ENCODE results near the gene SLC39A11. TPM values are rescaled to one million over a fixed set of nuclear protein-coding genes. Genes with fewer than 3 reads are reported as not detected.
"Not testable (repeated sequence)": the region's sequence is repeated elsewhere in the genome, so short reads cannot be mapped to it uniquely, and the experiment has no call there.

Gene SLC39A11
- total RNA-seq, 4 donors from 2014 or later = 45.2 to 59.5 (median 49.2) TPM

- no peak for TF ChIP-seq POLR2A (IDR thresholded peaks at IDR 0.05)
- TF ChIP-seq, protein P1, sequence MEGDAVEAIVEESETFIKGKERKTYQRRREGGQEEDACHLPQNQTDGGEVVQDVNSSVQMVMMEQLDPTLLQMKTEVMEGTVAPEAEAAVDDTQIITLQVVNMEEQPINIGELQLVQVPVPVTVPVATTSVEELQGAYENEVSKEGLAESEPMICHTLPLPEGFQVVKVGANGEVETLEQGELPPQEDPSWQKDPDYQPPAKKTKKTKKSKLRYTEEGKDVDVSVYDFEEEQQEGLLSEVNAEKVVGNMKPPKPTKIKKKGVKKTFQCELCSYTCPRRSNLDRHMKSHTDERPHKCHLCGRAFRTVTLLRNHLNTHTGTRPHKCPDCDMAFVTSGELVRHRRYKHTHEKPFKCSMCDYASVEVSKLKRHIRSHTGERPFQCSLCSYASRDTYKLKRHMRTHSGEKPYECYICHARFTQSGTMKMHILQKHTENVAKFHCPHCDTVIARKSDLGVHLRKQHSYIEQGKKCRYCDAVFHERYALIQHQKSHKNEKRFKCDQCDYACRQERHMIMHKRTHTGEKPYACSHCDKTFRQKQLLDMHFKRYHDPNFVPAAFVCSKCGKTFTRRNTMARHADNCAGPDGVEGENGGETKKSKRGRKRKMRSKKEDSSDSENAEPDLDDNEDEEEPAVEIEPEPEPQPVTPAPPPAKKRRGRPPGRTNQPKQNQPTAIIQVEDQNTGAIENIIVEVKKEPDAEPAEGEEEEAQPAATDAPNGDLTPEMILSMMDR (IDR thresholded peaks at IDR 0.05) = no peak
- TF ChIP-seq POLR2AphosphoS5 (IDR thresholded peaks at IDR 0.05) = no peak
- peaks cover 9% of the 10 kb centered on the region for H3K36me3 ChIP-seq
- DNase-seq (ENCODE audit: low spot score in 2 of 2) = no peak
- H3K27ac ChIP-seq = no peak overlapping the region
- no peaks in the 10 kb centered on the region for H3K9me3 ChIP-seq
- H3K4me3 ChIP-seq = no peak overlapping the region
- H3K27me3 ChIP-seq = no peaks in the 10 kb centered on the region
- 69% methylated on average over 4 of the region's 4 CpGs for WGBS
- H3K4me1 ChIP-seq = no peaks in the 10 kb centered on the region
Measured at GRCh38 chr17:72775919-72776318, 316.6 kb downstream of the SLC39A11 start.

DNA sequence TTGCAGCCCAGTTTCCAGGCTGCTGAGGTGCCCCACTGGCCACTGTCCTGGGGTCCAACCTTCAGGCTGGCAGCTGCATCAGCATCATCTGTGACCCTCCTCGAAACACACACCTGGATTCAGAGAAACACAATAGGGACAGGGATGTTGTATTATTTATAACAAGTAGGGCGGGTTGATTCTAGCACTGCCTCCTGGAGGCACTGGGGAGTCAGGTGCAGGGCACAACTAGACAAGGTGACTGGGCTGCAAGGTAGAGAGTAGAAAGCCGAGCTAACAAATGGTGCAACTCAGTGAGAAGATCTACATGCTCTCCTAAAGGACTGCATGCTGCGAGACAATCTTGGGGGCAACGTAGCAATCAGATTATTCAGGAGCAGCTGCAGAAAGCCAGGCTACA is 317.3 kb downstream of the SLC39A11 start:
- 93% methylated on average over 5 of the region's 5 CpGs for WGBS
- TF ChIP-seq, protein P1 (IDR thresholded peaks at IDR 0.05) = no peak
- TF ChIP-seq POLR2AphosphoS5 (IDR thresholded peaks at IDR 0.05) (no peak), EP300 (IDR thresholded peaks at IDR 0.05) (no peak), POLR2A (IDR thresholded peaks at IDR 0.05) (no peak)

DNA sequence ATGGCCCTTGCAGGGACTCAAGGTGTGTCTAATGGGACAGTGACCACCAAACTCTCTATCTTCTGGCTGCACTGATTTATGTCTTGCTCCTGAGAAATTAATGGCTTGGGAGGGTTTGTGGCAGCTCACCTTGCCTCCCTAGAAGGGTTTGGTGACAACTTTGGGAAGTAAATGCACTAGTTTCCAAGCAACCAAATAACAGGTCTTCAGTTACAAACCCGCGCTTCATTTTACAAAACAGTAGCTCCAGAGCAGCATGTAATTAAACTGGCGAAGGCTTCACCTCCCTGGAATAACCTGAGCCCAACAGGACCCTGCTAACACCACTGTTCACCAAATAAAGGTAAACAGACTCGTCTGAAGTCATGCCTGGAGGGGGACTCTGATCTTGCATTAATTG is 318.3 kb downstream of the SLC39A11 start:
- TF ChIP-seq, protein P1 (IDR thresholded peaks at IDR 0.05) = no peak
- TF ChIP-seq POLR2AphosphoS5 (IDR thresholded peaks at IDR 0.05) = no peak
- H3K36me3 ChIP-seq = peaks cover 9% of the 10 kb centered on the region
- H3K9me3 ChIP-seq = no peaks in the 10 kb centered on the region
- DNase-seq (ENCODE audit: low spot score in 2 of 2) = no peak
- H3K27ac ChIP-seq = no peak overlapping the region
- no peaks in the 10 kb centered on the region for H3K4me1 ChIP-seq
- no peak overlapping the region for H3K4me3 ChIP-seq
- 94% methylated on average over 4 of the region's 4 CpGs for WGBS
- no peaks in the 10 kb centered on the region for H3K27me3 ChIP-seq

More for the DNA sequence above, 317.3 kb downstream of the SLC39A11 start:
- no peak overlapping the region for H3K27ac ChIP-seq
- H3K36me3 ChIP-seq = peaks cover 9% of the 10 kb centered on the region
- DNase-seq (ENCODE audit: low spot score in 2 of 2) = no peak
- H3K4me1 ChIP-seq = no peaks in the 10 kb centered on the region
- H3K27me3 ChIP-seq = no peaks in the 10 kb centered on the region
- H3K4me3 ChIP-seq = no peak overlapping the region
- no peaks in the 10 kb centered on the region for H3K9me3 ChIP-seq

DNA sequence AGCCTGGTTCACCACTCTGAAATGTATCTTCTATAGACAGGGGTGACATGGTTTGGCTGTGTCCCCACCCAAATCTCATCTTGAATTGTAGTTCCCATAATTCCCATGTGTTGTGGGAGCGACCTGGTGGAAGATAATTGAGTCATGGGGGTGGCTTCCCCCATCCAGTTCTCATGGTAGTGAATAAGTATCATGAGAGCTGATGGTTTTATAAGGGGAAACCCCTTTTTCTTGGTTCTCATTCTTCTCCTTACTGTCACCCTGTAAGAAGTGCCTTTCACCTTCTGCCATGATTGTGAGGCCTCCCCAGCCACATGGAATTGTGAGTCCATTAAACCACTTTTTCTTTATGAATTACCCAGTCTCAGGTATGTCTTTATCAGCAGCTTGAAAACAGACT is 319.3 kb downstream of the SLC39A11 start:
- not testable (repeated sequence) for DNase-seq (ENCODE audit: low spot score in 2 of 2); H3K27ac ChIP-seq; H3K27me3 ChIP-seq; H3K4me1 ChIP-seq; H3K4me3 ChIP-seq; H3K9me3 ChIP-seq; H3K36me3 ChIP-seq
- WGBS = 93% methylated on average over 1 of the region's 1 CpG

GRCh38 chr17:72772331-72772821 is 320.1 kb downstream of the SLC39A11 start:
- H3K9me3 ChIP-seq = no peaks in the 10 kb centered on the region
- TF ChIP-seq EP300 (IDR thresholded peaks at IDR 0.05) = no peak
- TF ChIP-seq, protein P1 (IDR thresholded peaks at IDR 0.05) = no peak
- no peak for TF ChIP-seq POLR2AphosphoS5 (IDR thresholded peaks at IDR 0.05)
- no peak for TF ChIP-seq POLR2A (IDR thresholded peaks at IDR 0.05)
- no peaks in the 10 kb centered on the region for H3K27me3 ChIP-seq
- no peak overlapping the region for H3K27ac ChIP-seq
- peaks cover 13% of the 10 kb centered on the region for H3K36me3 ChIP-seq
- no peak overlapping the region for H3K4me3 ChIP-seq
- no peak for DNase-seq (ENCODE audit: low spot score in 2 of 2)
- WGBS = 93% methylated on average over 7 of the region's 7 CpGs
- no peaks in the 10 kb centered on the region for H3K4me1 ChIP-seq

DNA sequence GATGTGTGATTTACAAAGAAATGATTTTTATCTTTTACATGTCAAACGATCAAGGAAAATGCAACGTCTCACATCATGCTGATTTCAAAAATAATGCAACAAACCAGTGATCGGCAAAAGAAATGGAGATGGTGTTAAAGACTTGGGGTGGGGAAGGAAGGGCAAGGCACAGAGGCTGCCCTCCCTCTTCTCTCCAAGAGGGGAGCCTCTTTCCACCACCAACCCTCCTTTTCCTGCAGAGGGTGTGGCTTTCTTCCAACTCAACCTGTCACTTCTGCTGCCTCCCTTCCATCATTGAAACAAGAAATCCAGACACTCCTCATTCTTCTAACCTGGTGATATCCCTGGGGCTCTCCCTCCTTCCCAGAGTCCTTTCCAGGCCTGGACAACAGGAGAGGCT is 320.8 kb downstream of the SLC39A11 start:
- no peaks in the 10 kb centered on the region for H3K9me3 ChIP-seq
- TF ChIP-seq EP300 (IDR thresholded peaks at IDR 0.05) = no peak
- TF ChIP-seq, protein P1 (IDR thresholded peaks at IDR 0.05) = no peak
- TF ChIP-seq POLR2AphosphoS5 (IDR thresholded peaks at IDR 0.05) = no peak
- TF ChIP-seq POLR2A (IDR thresholded peaks at IDR 0.05) = no peak
- 83% methylated on average over 3 of the region's 3 CpGs for WGBS
- peaks cover 15% of the 10 kb centered on the region for H3K36me3 ChIP-seq
- H3K27ac ChIP-seq = no peak overlapping the region
- no peaks in the 10 kb centered on the region for H3K4me1 ChIP-seq
- no peak overlapping the region for H3K4me3 ChIP-seq
- no peaks in the 10 kb centered on the region for H3K27me3 ChIP-seq
- DNase-seq (ENCODE audit: low spot score in 2 of 2) = no peak
